GM18498 (cell line): ENCODE data around the gene CASP10.
A peak's percentile ranks its signal among the peaks of the same experiment; 100 is the strongest.
"Not testable (repeated sequence)": the region's sequence is repeated elsewhere in the genome, so short reads cannot be mapped to it uniquely, and the experiment has no call there.

Experiments
- ATAC-seq: cut with Tn5 transposase; IDR thresholded peaks from one replicate; pipeline ENCODE4 v1.9.1; 2021; ENCODE audit warnings: mild to moderate bottlenecking, moderate library complexity; ENCODE audit not compliant: unreplicated experiment

Gene CASP10

DNA sequence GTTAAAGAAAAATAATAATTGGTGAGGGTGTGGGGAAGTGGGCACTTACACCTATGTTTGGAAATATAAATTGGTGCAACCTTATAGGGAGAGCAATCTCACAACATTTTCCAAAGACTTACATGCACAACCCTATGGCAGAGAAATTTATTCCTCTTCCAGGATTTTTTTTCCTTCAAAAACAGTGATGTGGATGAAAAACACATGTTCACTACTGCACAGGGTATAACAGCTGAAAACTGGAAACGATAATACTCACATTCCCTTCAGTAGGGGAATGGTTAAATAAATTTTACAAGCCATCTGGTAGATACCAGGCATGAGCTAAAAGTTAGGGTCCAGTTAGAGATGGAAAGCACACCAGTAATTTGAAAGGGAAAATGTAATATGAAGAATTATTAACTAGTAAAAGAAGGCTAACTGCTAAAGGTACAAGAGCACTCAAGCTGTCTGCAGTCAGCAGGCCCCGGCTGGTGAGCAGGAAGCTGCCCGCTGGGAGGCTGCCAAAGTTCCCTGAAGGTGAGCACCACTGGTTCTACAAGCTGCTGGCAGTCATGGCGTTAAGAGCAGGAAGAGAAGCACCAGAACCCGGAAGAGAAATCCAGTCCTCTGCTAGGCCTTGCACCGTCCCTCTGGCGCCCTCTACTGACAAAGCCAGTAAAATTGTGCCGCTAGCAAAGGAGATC is 49.0 kb downstream of the CASP10 start:
- ATAC-seq: peak; percentile 42

DNA sequence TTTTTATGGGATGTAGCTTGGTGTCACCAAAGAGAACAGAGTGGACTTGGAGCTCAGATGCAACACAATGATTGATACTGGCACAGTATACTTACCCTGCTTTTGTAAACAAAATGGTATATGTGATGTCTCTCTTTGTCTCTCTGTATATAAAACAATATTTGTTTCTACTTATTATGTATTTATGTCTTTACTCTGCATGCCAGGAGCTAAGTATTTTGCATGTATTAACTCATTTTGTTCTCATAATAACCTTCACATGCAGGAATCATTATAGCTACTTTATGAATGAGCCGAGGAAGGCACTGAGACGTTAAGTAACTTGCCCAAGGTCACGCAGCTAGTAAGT is 49.5 kb downstream of the CASP10 start:
- ATAC-seq: no peak

DNA sequence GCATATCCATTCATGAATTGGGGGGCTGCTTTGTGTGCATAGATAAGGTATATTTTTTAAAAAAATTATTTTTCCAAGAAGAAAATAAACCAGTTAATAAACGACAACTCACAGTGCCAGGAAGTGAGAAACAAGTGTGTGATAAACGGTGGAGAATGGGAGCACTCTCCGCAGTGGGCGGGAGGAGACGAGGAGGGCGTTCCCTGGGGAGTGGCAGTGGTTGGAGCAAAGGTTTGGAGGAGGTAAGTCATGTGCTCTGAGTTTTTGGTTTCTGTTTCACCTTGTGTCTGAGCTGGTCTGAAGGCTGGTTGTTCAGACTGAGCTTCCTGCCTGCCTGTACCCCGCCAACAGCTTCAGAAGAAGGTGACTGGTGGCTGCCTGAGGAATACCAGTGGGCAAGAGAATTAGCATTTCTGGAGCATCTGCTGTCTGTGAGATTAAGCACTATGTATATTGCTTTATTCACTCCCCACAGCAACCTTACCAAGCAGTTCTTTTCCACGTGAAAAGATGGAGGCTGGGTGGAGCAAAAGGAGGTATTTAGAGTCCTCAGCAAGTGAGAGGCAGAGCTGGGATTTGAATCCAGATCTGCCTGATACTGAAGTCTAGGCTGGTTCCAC is 50.4 kb downstream of the CASP10 start:
- ATAC-seq: peak; percentile 92

DNA sequence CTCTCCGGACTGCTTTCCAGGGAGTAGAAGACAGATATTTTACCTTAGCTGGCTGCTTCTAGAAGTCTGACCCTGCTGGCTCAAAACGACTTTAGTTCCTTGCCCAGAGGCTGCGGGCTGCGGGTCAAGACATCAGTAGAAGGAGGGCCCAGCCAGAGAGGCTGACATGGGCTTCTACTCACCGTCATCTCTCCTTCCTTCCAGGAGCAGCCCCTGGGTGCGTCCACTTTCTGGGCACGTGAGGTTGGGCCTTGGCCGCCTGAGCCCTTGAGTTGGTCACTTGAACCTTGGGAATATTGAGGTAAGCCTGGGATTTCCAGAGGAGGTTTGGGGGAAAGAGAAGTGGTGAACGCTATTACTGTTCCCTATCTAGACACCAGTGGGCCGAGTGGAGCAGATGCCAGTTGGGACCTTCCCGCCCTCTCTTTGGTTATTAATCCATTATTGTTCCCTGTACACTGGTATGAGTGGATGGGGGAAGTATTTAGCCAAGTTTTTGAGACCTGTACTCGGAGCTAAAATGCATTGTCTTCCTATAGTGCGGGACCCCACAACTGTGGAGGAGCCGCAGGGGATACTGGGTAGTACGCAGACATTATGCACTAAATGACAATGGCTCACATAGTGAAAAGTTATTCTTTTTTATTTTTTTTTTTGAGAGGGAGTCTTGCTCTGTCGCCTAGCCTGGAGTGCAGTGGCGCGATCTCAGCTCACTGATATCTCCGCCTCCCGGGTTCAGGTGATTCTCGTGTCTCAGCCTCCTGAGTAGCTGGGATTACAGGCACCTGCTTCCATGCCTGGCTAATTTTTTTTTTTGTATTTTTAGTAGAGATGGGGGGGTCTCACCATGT is 51.1 kb downstream of the CASP10 start:
- peak; percentile 28 for ATAC-seq

DNA sequence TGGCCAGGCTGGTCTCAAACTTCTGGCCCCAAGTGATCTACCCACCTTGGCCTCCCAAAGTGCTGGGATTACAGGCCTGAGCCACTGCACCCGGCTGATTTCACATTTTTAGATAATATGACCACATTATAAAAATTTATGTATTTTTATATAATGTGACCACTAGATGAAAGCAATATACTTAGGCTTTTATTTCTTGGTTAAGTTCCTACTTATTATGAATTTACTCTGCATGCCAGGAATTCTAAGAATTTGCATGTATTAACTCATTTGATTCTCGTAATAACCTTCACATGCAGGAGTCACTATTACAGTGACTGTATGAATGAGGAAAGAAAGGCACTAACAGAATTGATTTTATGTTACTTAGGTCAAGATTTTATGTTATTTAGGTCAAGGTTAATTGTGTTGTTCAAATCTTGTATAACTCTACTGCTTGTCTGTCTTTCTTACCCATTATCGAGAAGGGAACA is 51.8 kb downstream of the CASP10 start:
- ATAC-seq: no peak

DNA sequence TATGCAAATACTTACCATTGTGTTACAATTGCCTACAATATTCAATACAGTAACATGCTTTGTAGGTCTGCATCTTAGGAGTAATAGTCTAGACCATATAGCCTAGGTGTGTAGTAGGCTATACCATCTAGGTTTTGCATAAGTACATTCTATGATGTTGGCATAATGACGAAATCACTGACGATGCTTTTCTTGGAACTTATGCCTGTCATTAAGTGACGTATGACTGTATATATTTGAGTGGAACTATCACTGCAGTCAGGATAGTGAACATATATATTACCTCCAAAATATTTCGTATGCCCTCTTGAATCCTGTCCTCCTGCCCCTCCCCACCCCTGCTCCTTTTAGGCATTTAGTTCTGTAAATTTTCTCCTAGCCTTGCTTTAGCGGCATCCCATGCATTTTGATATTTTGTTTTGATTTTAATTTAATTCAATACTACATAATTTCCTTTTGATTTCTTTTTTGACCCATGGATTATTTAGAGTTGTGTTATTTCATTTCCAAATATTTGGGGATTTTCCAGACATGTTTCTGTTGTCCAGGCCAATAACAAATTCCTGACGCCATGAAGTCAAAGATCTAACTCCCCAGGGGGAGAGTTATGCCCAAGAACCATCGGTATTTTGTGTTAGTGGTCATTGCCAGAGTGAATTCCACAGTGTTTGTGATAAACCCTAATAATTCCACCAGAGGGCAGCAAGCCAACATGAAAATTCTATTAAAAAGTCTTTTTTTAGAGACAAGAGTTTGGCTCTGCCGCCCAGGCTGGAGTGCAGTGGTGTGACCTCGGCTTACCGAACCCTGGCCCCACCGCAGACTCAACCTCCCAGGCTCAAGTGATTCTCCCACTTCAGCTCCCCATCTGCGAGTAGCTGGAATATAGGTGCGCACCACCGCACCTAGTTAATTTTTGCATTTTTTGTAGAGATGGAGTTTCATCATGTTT is 53.2 kb downstream of the CASP10 start:
- no peak for ATAC-seq

DNA sequence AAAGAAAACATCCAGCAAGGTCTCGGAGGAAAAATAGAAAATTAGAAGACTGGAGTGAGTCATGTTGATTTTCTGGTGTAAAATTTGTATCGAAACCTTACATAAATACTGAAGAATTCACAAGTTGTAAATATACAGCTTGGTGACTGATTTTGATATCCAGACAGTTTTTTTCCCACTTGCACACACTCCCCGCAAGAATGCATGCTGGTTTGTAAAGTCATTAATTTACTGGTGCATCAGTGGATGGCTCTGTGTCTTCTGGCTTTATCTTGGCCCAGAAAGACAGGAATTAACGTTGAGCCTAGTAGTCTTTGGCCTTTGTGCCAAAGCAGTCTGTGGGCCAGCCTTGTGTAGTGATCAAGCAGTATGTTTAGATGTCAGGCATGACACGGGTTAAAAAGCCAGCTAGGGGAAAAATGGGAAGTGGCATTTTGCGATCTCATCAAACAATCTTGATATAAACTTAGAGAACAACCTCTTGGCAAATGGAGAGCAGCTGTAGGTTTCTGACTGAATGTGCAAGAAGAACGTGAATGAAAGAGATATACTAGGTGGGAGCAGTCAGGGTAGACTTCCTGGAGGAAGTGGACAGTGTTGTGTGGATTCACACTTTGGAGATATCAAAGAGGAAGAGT is 54.7 kb downstream of the CASP10 start:
- no peak for ATAC-seq

DNA sequence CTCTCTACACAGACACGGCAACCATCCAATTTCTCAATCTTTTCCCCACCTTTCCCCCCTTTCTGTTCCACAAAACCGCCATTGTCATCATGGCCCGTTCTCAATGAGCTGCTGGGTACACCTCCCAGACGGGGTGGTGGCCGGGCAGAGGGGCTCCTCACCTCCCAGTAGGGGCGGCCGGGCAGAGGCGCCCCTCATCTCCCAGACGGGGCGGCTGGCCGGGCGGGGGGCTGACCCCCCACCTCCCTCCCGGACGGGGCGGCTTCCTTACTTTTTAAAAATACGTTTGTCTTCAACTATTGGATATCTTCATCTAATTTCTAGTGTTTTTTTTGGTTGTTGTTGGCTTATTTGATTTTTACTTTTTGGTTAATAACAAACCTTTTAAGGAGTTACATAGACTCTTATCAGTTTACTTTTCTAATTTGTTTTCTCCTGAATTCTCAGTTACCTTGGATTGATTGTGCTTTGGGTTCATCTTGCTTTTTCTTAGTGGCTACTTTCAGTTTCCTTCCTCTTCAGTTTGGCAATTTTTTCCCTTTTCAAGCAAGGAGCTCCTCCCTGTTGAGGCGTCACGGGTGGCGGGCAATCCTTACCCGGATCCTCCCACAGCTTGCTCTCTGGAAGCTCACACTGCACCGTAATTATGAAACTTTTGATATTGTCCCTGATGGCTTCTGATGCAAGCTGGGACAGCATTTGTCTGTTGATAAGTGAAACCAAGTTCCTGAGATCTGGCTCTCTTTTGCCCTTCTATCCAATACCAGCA is 56.4 kb downstream of the CASP10 start:
- ATAC-seq: not testable (repeated sequence)

DNA sequence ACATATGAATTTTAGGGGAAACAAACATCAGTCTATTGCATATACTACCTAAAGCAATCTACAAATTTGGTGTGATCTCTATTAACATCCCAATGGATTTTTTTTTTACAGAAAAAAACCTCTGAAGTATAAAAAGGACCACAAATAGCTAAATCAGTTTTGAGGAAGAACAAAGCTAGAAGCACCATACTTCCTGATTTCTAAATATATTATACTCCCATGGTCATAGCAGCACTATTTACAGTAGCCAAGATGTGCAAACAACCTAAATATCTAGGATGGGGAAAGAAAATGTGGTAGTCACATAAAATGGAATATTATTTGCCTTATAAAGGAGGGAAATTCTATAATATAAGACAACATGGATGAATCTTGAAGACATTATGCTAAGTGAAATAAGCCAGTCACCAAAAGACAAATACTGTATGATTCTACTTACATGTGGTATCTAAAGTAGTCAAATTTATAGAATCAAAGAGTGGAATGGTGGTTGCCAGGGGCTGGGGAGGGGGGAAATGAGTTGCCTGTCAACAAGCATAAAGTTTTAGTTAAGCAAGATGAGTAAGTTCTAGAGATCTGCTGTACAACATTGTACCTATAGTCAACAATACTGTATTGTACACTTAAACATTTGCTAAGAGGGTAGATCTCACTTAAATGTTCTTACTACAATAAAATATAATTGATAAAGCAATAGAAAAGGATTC is 59.8 kb downstream of the CASP10 start:
- ATAC-seq: no peak

DNA sequence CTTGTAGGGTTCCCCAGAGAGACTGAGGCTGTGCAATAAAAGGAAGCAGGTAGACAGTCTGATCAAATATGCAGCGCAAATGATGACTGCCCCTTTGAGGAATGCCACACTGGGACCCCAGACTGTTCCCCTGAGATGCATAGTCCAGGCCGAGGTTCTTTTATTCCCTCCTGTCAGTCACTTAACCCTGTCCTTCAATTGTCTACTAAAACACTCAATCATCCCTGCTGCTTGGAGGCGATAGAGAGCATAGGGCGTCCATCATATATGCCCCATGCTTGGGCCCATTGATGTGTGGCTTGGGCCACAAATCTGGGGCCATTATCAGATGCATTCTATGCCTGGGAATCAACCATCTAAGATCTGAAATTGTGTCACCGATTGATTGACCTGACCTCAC is 61.9 kb downstream of the CASP10 start:
- no peak for ATAC-seq

DNA sequence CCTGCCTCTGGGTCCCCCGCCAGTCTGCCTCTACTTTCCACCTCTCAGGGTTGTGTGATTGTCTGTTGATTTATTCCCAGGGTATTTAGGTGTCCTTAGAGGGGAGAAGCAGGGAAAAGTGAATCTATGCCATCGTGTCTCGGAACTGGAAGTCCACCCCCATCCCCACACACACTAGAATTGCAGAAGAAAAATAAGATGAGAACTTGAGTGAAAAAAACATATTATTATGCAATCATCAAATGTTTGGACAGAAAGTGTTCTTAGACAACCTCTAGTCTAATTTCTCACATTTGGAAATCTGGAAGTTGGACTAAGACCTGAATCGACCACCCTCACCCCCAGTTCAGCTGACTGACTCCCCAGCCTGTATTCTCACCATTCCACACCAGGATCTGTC is 63.3 kb downstream of the CASP10 start:
- ATAC-seq: no peak

DNA sequence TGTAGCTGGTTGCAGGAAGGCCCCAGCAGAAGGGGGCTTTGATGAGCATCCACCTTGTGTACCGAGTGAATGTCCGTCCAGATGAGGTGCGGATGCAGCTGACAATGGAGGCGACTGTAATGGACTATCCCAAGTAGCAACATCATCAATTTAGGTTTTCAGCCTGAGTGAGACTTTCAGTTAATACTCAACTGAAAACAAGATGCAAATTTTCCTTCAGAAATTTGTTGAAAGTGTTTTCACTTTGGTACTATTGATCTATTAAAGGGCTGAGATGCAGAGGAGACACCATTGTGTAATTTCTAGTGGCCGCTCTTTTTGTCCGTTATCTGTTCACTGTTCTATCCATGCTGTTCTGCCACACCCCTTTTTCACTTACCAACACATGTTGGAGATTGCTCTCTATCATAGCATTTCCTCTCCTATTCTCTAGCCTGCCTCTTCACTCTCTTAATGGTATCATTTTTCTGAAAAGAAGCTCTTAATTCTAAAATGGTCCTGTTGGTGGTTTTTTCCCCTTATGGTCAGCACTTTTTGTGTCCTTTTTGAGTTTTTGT is 65.4 kb downstream of the CASP10 start:
- ATAC-seq: no peak

DNA sequence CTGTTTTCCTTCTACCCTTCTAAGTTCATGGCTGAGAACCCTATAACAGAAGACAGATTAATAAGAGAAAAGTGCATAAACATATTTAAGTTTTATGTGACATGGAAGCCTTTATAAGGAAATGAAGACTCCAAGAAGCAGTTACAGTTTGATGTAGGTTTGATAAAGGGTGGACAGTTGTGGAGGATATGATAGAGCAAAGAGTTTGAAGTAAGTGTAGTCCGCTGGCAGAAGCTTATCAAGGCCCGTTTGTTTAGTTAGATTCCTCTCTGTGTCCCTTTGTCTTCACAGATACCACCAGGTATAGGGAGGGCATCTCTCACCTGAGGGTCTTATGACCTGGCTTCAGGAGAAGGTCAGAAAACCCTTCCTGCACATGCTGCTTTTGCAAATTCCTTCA is 66.9 kb downstream of the CASP10 start:
- no peak for ATAC-seq

DNA sequence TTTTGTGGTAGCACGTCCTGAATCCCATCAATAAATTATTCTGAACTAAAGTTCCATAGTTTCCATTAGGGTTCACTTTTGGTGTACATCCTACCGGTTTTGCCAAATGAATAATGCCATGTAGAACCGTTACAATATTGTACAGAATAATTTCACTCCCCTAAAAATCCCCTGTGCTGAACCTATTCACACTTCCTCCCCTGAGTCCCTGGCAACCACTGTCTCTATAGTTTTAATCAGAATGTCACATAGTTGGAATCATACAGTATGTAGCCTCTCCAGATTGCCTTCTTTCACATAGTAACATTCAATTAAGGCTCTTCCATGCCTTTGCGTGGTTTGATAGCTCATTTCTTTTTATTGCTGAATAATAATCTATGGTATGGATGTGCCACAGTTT is 67.8 kb downstream of the CASP10 start:
- no peak for ATAC-seq

DNA sequence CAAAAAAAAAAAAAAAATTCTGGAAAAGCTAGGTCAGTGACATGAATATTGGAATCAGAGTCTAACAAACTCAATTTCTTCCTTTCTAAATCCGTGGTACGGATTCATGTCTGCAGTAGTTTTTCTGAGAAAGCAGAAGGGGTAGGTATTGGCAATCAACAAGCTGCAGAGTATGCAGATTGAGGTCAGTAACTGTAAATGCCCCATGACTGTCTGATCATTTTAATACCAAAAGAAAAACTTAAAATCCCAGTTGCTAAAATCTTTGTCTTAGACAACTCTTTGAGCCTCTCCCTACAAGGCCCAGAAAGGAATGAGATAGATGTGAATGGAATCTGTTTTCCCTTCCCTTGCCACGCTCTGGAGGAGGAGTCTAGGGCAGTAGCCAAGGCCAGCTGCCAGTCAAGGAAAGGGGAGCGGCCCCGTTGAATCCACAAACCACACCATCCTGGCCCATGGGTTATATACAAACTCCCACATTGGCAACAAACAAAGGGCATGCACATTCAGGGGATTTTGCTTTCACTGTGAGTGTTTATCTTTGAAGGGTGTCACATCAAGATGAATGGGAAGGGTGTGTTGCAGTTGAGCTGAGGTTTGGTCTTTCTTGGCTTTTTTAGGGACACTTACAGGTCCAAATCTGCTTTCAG is 71.3 kb downstream of the CASP10 start:
- no peak for ATAC-seq

DNA sequence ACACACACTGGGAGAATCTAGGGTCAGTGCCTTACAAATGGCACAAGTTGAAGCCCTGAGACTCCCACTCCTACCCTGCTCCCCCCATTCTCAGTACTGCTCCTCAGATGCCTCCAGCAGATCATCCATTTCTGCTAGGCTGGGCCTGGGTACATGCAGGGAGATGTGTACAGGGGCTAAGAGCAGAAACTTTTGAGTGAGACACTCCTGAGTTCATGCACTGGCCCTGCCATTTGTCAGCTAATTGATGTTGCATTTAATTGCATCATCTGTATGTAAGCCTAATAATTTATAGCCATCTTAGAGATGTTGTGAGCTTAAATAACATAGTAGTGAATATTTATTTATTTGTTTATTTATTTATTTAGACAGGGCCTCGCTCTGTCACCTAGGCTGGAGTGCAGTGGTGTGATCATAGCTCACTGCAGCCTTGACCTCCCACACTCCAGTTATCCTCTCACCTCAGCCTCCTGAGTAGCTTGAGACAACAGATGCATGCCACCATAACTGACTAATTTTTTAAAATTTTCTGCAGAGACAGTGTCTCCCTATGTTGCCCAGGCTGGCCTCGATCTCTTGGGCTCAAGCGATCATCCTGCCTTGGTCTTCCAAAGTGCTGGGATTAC is 72.6 kb downstream of the CASP10 start:
- ATAC-seq: no peak

DNA sequence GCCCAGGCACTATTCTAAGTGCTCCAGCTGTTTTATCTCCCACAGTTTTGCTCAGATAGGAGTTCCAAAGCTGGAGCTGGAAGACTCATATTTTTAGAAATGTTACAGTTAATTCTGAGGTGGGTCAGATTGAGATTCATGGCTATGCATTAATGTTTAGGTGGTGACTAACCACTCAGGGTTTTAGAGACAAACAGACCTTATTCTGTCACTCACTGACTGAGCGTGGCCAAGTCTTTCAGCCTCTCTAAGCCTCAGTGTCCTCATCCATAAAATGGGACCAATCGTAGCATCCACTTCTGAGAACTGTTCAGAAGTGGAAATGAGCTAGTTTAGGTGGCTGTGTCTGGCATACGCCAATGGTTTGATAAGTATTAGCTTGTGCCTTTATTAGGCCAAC is 73.1 kb downstream of the CASP10 start:
- ATAC-seq: no peak
